Renal cortex interstitium (tissue), 11 donors: ENCODE results near the gene C1QTNF7. TPM values are rescaled to one million over a fixed set of nuclear protein-coding genes. Genes with fewer than 3 reads are reported as not detected.

ENCODE experiments used
- DNase-seq, 11 donors: peaks; one replicate each; pipeline ENCODE4 v3.0.0-alpha.2; 2013; ENCODE audit warnings: low read depth in 9 of 11, low spot score in 4 of 11; ENCODE audit errors: extremely low read depth in 1 of 11
- polyA plus RNA-seq, 3 donors: library from polyadenylated mRNA; unstranded; fragments of 120-200 nt; gene quantifications; one replicate each; pipeline ENCODE4 v1.2.1, GENCODE V29; 2013; ENCODE audit not compliant: insufficient read length in 3 of 3

C1QTNF7 gene
- polyA plus RNA-seq, 3 donors, result 24.0 to 25.8 (median 24.5) TPM

GRCh38 chr4:15481961-15482745 lies 54.3 kb downstream of the C1QTNF7 start:
- DNase-seq, result no peak

GRCh38 chr4:15482842-15483241 lies 55.0 kb downstream of the C1QTNF7 start:
- no peak for DNase-seq

DNA sequence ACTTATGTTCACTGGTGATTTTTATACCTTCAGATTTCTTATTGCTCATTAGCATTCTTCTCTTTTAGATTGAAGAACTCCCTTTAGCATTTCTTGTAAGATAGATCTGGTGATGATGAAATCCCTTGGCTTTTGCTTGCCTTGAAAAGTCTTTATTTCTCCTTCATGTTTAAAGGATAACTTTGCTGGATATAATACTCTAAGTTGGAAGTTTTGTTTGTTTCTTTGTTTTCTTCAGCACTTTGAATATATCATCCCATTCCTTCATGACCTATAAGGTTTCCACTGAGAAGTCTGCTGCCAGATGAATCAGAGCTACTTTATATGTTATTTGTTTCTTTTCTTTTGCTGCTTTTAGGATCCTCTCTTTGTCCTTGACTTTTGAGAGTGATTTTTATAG lies 60.3 kb downstream of the C1QTNF7 start:
- DNase-seq, result no peak

DNA sequence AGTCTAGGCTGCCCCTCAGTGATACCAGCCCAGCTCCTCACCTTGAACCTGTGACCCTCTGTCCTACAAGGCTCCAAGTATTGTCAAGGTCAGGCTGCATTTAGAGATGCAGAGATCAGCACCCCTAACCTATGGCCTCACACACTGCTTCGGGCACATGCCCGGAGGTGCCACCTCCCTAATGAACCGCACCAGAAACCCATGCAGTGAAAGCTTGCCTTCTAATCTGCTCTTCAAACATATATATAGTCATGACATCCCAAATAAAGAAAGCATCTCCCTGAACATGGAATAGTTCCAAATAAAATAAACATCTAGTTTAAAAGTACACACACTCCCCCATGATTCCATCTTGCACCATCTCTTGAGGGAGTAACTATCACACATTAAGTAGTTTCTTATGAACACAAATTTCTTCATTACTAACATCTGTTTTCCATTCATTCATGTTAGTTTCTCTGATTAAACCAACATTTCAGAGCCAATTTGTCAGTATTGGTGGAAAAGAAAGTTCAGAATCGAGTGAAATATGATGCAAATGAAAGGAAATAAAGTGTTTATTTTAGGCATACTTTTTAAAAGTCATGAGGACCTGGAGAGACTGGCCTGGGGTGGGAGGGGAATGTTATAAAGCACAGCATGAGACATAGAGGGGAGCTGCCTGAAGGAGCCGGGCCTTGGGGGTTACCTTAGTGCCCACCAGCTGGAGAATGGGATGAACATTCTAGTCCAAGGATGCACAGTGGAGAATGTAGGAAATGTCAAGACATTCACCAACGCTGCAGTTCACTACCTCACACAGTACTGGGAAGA lies 61.0 kb downstream of the C1QTNF7 start:
- DNase-seq, result peak in 1 of 11 donors; percentile 17

DNA sequence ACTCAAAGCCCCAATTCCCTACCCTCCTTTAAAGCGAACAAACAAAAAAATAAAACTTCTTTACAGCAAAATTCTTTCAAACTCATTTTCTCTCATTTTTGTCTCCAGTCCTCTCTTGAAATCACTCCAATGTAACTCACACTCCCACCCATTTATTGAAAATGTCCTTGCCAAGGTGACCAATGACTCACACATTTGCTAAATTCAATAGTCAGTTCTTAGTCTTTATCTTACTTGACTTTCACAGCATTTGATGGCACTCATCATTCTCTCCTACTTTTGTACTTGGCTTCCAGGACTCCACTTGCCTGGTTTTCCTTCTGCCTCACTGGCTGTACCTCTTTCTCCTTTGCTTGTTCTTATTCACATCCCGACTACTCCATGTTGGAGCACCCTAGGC lies 61.7 kb downstream of the C1QTNF7 start:
- DNase-seq, result no peak

DNA sequence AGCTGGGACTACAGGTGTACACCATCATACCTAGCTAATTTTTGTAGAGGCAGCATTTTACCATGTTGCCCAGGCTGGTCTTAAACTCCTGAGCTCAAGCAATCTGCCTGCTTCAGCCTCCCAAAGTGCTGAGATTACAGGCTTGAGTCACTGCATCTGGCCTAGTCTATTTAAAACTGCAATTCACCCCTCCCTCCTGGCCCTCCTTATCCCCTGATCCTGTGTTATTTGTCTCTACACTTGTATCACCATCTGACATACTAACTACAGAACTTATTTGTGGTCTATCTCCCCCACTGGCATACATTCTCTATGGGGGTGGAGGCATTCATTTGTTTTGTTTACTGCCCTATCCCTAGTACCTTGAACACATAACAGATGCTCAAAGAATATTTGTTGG lies 65.6 kb downstream of the C1QTNF7 start:
- no peak for DNase-seq

DNA sequence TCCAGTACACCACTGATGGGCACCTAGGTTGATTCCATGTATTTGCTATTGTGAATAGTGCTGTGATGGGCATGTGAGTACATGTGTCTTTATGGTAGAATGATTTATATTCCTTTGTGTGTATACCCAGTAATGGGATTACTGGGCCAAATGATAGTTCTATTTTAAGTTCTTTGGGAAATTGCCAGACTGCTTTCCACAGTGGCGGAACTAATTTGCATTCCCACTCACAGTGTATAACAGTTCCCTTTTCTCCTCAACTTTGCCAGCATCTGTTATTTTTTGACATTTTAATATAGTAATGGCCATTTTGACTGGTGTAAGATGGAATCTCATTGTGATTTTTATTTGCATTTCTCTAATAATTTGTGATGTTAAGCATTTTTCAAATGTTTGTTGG lies 67.8 kb downstream of the C1QTNF7 start:
- no peak for DNase-seq

Other genes with a start within 250 kb of the C1QTNF7 start
- gene CC2D2A, start 41.8 kb downstream of the C1QTNF7 start, polyA plus RNA-seq, result 10 to 100 TPM; 51.4 to 64.4 (median 56.8) TPM
- gene FBXL5, start 227.3 kb downstream of the C1QTNF7 start, polyA plus RNA-seq, result 100 to 1,000 TPM; 112 to 142 (median 120) TPM